GM19397 (cell line): Measurements from ENCODE around the gene ELAVL2.

Source experiments
- ATAC-seq: cut with Tn5 transposase; IDR thresholded peaks from one replicate; pipeline ENCODE4 v1.9.1; 2021; ENCODE audit warnings: mild to moderate bottlenecking, moderate library complexity; ENCODE audit not compliant: unreplicated experiment

Gene ELAVL2

DNA sequence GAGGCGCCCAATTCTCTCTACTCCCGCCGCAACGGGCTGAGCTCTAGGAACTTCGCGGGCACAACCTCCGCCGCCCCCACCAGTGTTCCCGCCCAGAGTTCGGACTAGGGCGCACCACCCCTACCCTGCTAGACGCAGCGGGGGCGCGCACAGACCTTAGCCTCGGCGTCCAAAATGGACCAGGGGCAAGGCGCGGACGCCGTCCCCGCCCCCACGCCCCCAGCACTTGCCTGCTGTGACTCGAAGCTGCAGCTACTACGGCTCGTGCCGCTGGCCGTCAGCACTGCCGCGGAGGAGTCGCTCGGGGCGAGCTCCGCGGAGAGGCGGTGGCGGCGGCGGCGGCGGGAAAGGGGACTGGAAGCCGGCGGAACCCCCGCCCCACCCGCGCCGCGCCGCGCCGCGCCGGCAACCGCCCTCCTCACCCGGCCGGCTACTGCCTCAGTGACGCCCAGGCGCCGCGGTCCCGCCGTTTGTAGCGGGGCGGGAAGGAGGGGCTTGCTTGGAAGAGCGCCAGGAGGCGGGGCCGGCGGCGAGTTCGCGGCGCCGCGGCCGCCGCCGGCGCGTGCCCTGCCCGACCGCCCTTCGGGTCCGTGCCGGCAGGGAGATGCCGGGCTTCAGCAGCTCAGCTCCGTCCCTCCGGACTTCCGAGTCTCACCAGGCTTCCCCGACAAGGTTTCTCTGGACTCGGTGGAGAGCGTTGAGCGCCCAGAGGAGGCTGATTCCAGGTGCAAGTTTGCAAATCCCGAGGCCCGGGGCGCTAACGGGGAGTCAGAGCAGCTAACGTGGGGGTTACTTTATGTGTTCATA is 4.5 kb downstream of the ELAVL2 start:
- ATAC-seq: no peak

DNA sequence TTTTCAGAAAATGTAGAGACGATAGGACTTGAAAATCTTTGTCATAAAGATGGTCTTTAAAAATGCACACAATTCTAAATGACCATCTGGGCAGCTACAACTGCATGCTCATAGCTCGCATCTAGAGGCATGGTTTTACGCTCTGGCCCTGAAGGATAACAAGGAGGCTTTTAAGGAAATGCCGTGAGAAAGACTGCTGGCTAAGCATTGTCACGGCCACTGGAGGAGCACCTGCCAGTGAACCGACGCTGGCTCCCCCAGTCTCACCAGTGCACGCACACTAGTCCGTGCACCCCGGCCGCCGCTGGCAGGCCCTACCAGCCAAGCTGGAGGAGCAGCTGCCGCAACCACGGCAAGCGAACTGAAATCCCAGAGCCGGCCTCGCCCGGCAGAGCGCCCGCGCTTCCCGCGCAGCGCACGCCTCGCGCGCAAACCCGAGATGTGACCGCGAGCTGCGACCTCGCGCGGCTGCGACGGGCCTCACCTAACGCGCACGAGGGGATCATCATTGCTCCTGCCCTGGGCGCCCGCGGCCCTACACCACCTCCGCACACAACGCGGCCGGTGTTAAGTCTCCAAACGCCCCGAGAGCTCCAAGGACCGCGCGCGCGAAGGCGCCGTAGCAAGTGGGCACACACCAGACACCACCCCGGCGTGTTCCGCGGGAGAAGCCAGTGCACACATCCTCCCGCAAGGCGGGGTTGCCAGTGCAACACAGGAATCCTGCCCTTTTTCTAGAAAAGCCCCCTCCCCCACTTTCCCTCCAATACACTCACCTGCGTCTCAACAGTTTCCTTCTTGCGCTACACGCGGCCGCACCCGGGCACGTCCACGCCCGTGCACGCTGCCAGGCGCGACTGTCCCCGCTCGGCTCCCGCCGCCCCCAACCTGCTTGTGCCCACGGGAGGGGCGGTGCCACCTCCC is 5.3 kb downstream of the ELAVL2 start:
- ATAC-seq: no peak

DNA sequence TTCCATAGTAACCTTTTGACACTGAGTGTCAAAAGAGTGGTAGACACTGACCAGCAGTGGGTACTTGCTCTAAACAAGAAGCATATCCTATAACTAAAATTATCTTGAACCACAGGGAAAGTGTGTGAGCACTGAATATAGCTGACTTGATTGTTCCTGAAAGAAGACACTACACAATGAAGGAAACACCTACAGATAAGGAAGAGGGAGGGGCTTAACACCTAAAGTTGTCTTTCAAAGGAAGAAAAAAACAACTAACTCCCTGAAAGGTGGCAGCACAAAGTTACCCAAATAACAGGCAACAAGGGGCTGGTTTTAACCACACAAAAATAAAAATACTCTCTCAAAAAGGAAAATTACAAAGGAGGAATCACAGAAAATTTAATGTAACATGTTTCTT is 6.6 kb downstream of the ELAVL2 start:
- ATAC-seq: no peak

DNA sequence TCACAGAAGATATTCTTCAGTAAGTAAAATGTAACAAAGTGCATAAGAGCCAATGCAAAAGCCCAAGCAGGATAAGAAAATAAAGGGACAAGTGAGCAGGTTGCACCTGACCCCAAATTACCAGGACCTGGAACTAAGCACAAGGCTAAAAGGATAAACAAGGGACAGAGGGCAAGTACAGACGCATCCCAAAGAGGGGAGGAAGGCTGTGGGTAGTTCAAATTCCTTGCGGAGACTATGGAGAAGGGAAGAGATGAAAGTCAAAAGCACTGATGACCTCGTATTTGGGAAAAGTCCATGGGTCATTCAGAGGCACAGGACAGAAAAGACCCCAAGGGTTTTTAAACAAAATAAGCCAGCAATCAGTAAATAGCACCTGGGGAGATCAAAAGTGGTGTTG is 11.8 kb downstream of the ELAVL2 start:
- no peak for ATAC-seq

DNA sequence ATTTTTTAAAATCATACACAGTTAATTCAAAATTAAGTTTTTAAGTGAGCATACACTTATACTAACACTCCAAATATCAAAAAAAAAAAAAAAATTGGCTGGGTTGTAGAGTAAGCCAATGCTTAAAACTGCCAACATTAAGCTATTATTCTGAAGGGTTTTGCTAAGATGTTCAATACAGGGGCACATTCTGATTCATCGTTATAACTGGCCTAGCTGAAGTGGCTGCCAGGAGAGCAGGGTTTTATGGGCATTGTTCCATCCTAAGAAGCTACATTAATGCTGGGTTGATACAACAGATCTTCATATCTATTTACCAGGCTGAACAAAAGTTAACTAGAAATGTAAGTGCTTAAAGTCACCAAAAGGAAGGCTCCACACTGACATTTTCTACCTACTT is 13.4 kb downstream of the ELAVL2 start:
- no peak for ATAC-seq

DNA sequence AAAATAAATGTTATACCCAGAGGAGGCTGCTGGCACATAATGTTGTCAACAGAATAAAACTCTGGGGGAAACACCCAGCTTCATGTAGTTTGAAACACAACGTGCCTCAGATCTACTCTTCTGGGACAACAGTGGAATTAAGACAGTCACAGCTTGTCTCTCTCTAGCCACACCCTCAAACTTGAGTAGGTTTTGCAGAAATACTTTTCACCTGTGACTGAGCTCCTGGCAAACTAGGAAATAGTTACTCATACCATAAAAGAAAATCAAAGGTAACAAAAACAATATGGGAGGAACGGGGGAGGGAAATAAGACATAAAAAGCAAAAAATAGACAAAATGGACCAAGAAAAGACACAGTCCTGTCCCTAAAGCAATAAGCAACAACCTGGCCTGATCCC is 14.4 kb downstream of the ELAVL2 start:
- no peak for ATAC-seq

DNA sequence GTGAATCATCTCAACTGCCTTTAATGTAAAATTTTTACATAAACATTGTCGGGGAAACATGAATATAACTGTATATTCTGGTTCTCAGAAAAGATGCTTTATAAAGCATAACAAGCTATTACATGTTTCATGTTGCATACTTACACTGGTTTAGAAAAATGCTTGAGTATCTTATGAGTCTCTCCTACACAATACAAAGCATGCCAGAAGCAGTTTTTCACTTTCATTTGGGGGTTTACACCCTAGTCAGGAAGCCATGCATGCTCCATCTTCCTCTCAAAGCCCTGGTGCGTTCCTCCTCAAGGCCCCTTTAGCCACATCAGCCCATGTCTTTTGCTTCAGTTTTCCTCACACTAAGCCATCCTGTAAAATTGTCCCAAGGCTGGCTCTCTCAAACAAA is 22.8 kb downstream of the ELAVL2 start:
- ATAC-seq: no peak

DNA sequence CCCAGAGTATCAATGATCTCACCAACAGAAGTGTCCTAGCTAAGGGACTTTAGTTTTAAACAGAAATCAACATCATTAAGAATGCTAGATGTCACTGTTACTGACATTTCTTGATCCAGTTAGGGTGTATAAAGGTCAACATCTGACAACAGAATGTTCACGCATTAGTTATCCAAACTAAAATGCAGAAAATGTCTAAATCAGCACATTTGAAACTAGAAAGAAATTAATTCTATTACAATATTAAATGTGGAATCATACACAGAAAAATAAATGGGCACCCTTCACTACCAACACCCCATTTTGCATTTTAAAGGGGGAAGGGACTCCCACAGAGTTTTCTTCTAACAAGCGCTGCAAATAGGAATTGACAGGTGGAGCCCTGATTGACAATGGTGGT is 24.5 kb downstream of the ELAVL2 start:
- ATAC-seq: no peak

DNA sequence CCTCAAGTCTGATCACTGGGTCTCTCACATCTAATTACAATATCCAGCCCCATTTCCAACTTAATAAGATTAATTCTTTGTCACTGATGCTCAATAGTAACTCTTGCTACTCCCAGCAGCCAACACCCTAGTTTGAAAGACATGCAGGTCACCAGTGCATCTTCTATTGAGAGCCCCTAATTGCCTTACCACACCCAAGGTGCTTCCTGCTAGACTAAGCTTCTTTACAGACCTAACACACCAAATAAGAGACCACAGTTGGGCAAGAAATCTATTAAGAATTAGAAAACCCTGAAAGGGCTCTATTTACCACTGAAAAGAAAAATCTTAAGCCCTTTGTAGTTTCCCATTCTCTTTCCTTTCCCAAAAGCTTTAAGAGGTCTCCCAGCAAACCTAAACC is 26.5 kb downstream of the ELAVL2 start:
- no peak for ATAC-seq

DNA sequence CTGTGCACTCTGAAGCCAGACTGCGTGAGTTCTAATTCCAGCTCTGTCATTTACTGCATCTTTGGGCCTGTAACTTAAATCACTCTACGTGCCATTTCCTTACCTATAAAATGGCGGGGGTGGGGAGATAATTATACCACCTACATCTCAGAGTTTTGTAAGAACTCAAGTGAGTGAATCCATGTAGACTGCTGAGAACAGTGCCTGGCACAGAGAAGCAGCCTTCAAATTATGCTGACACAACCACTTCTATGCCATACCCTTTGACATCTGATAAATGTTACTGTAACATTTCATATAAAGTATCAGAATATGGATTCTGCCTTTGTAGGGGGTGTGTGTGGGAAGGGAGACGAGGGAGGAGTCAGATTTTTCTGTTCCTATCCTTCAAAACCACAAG is 27.7 kb downstream of the ELAVL2 start:
- no peak for ATAC-seq

DNA sequence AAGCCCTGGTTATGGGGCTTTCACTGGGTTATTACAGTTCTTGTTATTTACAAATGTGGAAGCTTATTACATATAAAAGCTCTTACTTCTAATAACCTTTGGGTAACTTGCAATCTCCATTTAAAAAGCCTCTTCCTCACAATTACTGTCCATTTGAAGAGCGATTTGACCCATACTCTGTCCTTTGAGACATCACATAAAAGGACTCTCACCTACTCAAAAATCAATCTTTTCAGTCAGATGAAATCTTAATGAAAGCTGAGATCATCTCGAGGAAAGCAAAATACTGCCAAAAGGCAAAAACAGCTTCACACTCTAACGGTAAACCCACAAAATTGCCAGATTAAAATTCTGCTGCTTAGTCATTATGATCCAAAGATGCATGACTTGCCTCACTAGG is 29.8 kb downstream of the ELAVL2 start:
- ATAC-seq: no peak

DNA sequence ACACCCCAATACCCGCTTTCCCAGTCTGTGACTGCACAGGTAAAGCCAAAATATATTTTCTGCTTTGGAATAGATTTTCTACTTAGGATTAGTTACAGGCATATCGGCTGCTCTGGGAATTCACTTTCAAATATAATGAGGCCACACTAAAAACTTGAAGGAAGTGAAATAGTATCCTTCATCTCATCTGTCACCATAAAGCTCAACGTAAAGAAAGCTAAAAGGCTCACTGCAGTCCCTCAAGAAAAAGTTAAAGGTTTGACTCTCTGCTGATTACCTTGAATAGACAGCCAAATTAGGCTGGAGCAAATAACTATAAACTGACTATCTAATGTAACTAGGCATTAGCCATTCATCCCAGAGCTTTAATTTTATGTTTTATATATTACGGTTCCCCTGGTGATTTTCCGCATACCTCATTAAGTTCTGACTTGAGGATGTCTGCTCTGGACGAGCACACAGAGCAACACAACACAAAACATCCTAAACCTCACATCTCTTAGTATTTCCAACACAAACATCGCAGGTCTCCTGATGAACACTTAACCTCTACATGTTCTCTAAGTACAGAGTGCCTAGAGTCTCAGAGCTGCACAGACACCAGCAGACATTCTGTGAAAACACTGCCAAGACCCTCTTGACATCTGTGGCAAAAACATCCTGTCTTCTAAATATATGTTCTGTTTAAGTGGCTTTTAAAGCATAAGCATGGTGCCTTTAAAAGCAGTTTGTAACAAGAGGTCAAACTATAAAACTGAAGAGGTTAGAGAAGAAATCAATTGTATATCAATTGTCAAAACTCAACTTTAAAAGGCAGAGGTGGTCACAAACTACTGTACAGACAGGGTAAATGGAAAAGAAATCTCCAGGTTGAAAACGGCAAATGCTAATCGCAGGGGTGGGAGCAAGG is 35.4 kb downstream of the ELAVL2 start:
- ATAC-seq: no peak

DNA sequence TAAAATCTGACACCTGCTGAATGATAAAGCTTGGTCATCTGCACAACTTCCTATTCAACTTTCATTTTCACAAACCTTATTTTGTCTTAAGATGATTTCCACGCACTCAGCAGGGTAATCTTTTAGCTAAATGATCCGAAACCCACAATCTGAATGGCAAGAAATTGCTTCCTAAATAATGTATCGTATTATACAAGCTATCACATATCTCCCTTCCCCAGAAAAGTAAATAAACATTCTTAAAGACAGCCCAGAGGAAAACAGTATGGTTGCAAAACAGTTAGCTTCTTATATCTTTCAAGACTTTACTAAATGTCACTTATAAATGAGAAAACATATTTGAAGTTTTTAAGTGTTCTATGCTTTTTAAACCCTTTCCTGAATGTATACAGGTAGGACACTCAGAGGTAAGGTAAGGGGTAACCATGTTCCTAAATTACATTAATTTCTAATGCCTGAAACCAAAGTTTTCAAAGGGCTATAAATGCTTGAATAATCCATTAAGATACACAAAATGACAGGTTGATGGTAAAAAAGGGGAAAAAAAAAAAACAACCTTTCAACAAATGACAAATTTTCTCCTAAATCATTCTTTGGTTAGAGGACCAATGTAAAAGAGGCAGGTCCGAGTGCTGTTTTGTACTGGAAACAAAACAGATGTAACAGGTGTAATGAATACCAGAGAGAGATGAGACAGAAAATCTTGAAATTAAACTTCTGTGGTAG is 36.3 kb downstream of the ELAVL2 start:
- no peak for ATAC-seq

DNA sequence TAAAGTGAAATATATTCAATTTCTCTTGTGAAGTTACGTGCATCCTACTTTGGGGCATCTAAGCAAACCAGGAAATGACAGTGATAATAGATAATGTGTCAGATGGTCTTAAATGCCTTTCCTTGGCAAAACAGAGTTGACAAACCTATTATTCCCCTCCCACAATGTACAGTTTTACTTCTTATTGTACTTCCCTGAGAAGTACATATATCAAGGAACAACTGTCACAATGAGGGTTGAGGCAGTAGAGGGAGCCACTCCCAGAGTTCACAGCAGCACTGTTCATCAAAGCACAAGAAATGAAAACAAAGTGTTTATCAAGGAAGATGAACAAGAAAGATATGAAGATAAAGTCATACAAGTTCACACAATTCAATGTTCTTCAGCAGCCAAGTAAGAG is 41.1 kb downstream of the ELAVL2 start:
- ATAC-seq: no peak

DNA sequence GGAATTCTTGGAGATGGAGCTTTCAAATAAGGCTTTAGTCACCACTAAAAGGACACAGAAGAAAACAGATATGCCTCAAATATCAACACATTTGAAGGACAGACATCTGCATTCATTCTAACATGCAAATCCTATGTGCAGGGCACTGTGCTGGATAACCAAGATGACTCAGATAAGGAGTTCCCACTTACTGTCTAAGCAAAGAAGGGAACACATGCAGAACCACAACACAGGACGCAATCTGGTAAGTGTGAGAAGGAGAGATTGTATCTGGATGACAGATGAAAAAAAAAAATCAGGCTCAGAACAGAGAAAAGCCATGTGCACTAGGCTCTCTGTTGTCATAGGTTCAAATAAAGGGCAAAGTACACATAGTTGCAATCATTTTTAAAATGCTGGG is 42.5 kb downstream of the ELAVL2 start:
- ATAC-seq: no peak

DNA sequence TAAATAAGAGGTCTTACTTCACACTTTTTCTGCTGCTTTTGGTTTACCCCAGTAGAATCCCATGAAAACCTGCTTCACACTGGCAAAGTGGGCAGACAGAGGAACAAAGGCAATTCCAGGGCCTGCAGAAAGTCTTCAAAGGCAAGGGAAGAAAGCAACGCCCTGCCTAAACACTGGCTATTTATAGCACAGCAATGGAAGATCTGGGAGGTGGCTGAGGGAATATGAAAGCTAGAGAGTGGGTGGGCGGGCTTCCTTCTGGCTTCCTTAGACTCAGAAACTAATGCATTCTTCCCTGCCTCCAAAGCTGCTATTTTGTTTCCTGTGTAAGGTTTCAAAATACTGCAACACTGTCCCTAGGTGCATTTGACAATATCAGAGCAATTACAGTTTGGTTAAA is 46.8 kb downstream of the ELAVL2 start:
- no peak for ATAC-seq

DNA sequence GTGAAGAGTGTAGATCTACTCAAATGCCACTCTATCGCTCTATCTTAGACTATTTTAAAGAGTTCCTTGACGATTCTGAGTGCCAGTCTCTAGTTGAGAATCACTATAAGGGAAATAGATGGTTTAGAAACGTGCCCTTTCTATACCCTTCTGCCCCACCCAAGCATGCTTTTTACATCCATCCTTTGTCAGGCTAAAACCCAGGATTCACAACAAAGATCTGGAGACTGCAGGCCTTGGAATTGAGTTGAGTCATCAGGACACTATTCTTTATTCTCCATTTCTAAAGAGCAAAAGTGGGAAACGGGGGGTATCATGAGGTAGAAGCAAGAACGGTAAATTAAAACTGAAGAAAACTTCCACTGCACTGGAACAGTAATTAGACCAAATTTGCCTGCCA is 48.7 kb downstream of the ELAVL2 start:
- no peak for ATAC-seq

DNA sequence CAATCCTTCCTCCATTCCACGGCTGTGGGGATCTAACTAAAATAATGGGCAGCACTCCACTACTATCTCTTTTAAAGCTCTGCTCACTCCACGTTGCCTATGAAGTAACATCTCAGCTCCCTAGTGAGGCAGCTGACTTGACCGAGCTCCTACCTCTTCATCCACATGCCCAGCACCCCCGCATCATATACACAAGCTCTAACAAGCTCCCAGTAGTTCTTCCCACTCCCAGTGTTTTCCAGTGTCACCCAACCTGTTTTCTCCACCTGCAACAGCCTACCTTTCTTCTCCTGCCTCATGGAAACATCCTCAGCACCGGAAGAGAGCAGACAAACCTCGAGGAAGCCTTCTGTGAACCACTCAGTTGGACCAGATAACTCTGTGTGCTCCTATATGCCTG is 50.5 kb downstream of the ELAVL2 start:
- no peak for ATAC-seq

DNA sequence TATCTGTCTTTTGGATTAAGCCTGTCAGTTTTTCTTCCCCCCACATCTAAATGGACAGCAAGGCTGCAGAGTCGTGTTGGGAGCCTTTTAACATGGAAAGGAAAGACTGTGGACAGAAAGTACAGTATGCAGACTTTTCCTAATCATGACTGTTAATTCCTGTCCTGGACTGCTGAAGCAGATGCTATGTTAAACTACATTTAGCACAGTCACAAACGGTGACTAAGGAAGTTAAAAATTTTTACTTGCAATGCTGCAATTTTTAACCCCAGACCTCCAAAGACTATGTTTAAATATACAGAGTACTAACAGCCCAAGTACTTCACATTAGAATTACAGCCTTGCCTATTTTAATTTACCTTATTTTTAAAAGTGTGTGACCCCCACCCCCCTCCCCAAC is 51.8 kb downstream of the ELAVL2 start:
- no peak for ATAC-seq

DNA sequence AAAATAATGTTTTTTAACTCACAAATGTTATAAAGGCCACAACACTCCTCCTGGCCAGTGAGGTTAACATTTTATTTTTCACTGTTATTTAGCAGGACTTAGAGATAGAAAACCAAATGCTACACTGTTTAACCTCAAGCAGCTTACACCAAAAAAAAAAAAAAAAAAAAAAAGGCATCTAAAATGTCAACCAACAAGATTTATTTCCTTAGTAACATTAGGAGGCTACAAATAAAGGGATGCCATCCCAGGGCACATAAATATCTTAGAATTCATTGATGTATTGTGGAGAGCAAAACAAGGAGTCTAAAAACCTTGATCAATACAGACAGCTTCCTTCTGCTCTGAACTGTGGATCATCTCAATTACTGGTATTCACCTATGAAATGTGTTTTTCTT is 53.7 kb downstream of the ELAVL2 start:
- ATAC-seq: no peak
